B cell (primary cell): ENCODE results near the gene TTC28. TPM values are rescaled to one million over a fixed set of nuclear protein-coding genes. Genes with fewer than 3 reads are reported as not detected.

ENCODE experiments used
- ATAC-seq: fragments of 200-7000 bp; cut with Tn5 transposase; one replicate; pipeline ENCODE4 v1.10.0; 2021; ENCODE audit warnings: low read depth, mild to moderate bottlenecking, moderate number of reproducible peaks, moderate library complexity
- CTCF ChIA-PET: fragments of 350-600 bp; sonication (Branson Sonifier 250); formaldehyde crosslinking; loops from one replicate; lab custom pipeline; 2021; ENCODE audit warnings: antibody characterized with exemption, inconsistent platforms; lab: Charles Lee
- POLR2A ChIA-PET: fragments of 350-600 bp; sonication (Branson Sonifier 250); formaldehyde crosslinking; loops from one replicate; lab custom pipeline; 2021; ENCODE audit warnings: antibody characterized with exemption; lab: Charles Lee
- DNase-seq: peaks from one replicate; pipeline ENCODE4 v3.0.0; 2013
- H2AFZ ChIP-seq: 2 replicates; pipeline ENCODE4 v1.6.1; 2012; ENCODE audit warnings: mild to moderate bottlenecking, low read depth, low read length; ENCODE audit not compliant: insufficient read depth, poor library complexity, severe bottlenecking
- H3K27ac ChIP-seq, 2 donors: 1 replicate in 1 of 2; 2 replicates in 1 of 2; pipeline ENCODE4 v1.5.1; 2012 to 2013; ENCODE audit warnings: low read length in 2 of 2, mild to moderate bottlenecking in 2 of 2, moderate library complexity in 1 of 2
- H3K27me3 ChIP-seq, 4 experiments: fragments of 200-600 bp in 1 of 4; sonication (generic) in 1 of 4; replicated peaks in 1 of 4; 1 replicate in 2 of 4; 2 replicates in 2 of 4; pipeline versions ENCODE4 v1.6.1 to v1.7.0; 2013 to 2016; ENCODE audit warnings: low read length in 3 of 4, mild to moderate bottlenecking in 2 of 4, mixed read lengths in 1 of 4, moderate library complexity in 1 of 4; ENCODE audit not compliant: insufficient read depth in 4 of 4, control insufficient read depth in 3 of 4; ENCODE audit errors: control extremely low read depth in 1 of 4
- H3K36me3 ChIP-seq, 2 experiments: replicated peaks in 1 of 2; 1 replicate in 1 of 2; 2 replicates in 1 of 2; pipeline versions ENCODE4 v1.6.1 to v1.7.1; 2013; ENCODE audit warnings: low read length in 1 of 2; ENCODE audit not compliant: insufficient read depth in 2 of 2, control insufficient read depth in 1 of 2; ENCODE audit errors: control extremely low read depth in 1 of 2, extremely low read depth in 1 of 2
- H3K4me1 ChIP-seq, 2 donors: fragments of 200-600 bp in 1 of 2; sonication (generic) in 1 of 2; 1 replicate in 1 of 2; 2 replicates in 1 of 2; pipeline versions ENCODE4 v1.5.1 to v1.6.1; 2013 to 2017; ENCODE audit warnings: low read length in 2 of 2; ENCODE audit not compliant: control insufficient read depth in 2 of 2, insufficient read depth in 2 of 2
- H3K4me2 ChIP-seq: replicated peaks from 2 replicates; pipeline ENCODE3; 2012; ENCODE audit warnings: mild to moderate bottlenecking, low read depth, low read length; ENCODE audit not compliant: poor library complexity, severe bottlenecking
- H3K4me3 ChIP-seq, 5 experiments: fragments of 200-600 bp in 1 of 5; sonication (generic) in 1 of 5; 1 replicate in 3 of 5; 2 replicates in 2 of 5; pipeline versions ENCODE4 v1.5.1 to v1.7.0; 2011 to 2016; ENCODE audit warnings: low read length in 4 of 5, mild to moderate bottlenecking in 4 of 5, low read depth in 2 of 5, control low read depth in 1 of 5, moderate library complexity in 1 of 5; ENCODE audit not compliant: insufficient read depth in 1 of 5; ENCODE audit errors: control extremely low read depth in 1 of 5, extremely low read depth in 1 of 5
- H3K79me2 ChIP-seq: fragments of 200-600 bp; sonication (generic); one replicate; pipeline ENCODE4 v1.6.0; 2016; ENCODE audit warnings: low read length; ENCODE audit not compliant: control insufficient read depth, insufficient read depth
- H3K9ac ChIP-seq: fragments of 200-600 bp; sonication (generic); 2 replicates; pipeline ENCODE4 v1.6.1; 2017; ENCODE audit warnings: mild to moderate bottlenecking, low read length, moderate library complexity
- H3K9me3 ChIP-seq, 3 donors: one replicate each; pipeline versions ENCODE4 v1.6.1 to v1.7.1; 2013; ENCODE audit warnings: low read length in 2 of 3; ENCODE audit not compliant: control insufficient read depth in 2 of 3, insufficient read depth in 1 of 3; ENCODE audit errors: control extremely low read depth in 1 of 3
- H4K20me1 ChIP-seq: 2 replicates; pipeline ENCODE4 v1.6.0; 2012; ENCODE audit warnings: mild to moderate bottlenecking, low read length; ENCODE audit not compliant: insufficient read depth, control insufficient read depth, poor library complexity, severe bottlenecking
- H3K27ac Mint-ChIP-seq: one replicate; pipeline ENCODE4 v1.8.0; 2021; ENCODE audit warnings: mixed read lengths
- H3K27me3 Mint-ChIP-seq: one replicate; pipeline ENCODE4 v1.8.0; 2021; ENCODE audit warnings: mixed read lengths
- H3K4me1 Mint-ChIP-seq: one replicate; pipeline ENCODE4 v1.8.0; 2021; ENCODE audit warnings: mixed read lengths
- H3K4me3 Mint-ChIP-seq: one replicate; pipeline ENCODE4 v1.8.0; 2021; ENCODE audit warnings: mixed read lengths
- H3K9me3 Mint-ChIP-seq: one replicate; pipeline ENCODE4 v1.8.0; 2022; ENCODE audit warnings: mixed read lengths; ENCODE audit not compliant: insufficient read depth
- CTCF ChIP-seq: fragments of 200-600 bp; IDR thresholded peaks from one replicate; pipeline ENCODE4 v1.8.0; 2022; ENCODE audit warnings: antibody characterized with exemption, mild to moderate bottlenecking
- EZH2 ChIP-seq: IDR thresholded peaks from 2 replicates; pipeline ENCODE4 v1.6.1; 2012; ENCODE audit warnings: borderline replicate concordance, low read depth, mild to moderate bottlenecking, moderate library complexity, low read length; ENCODE audit not compliant: insufficient read depth, poor library complexity, severe bottlenecking
- WGBS: methylation state at CpG from one replicate; pipeline ENCODE4 v1.1.5; 2013; ENCODE audit warnings: missing lambda C conversion rate; ENCODE audit not compliant: insufficient coverage; 5-methylcytosine and 5-hydroxymethylcytosine counted together
- intact Hi-C: fragments of 100-400 bp; cut with micrococcal nuclease; formaldehyde crosslinking; loops from one replicate; pipeline ENCODE4 v1.10.0; 2022
- polyA plus RNA-seq: library from polyadenylated mRNA; depleted of rRNA; stranded (reverse); fragments of >200 nt; gene quantifications from 2 replicates; pipeline ENCODE4 v1.2.3, GENCODE V29; 2012
- total RNA-seq, 2 donors: library from RNA; stranded (reverse); fragments of 120-200 nt in 1 of 2; gene quantifications; 1 replicate in 1 of 2; 2 replicates in 1 of 2; pipeline versions ENCODE4 v1.2.3 to v1.2.4, GENCODE V29; 2013 to 2022

TTC28 gene
- total and polyA plus RNA-seq, 2 donors (not counting 1 experiment from before 2014, with no cell fraction given) = 4.5 to 7.3 TPM

GRCh38 chr22:27986937-27987336 lies 692.7 kb downstream of the TTC28 start:
- no CpG with 5 or more reads among the region's 5 CpGs for WGBS
- Mint-ChIP-seq H3K4me3 (no peak overlapping the region), H3K4me1 (peaks cover 3% of the 10 kb centered on the region), H3K9me3 (no peaks in the 10 kb centered on the region), H3K27me3 (no peaks in the 10 kb centered on the region), H3K27ac (no peak overlapping the region)
- Histone ChIP-seq H3K27me3 (no peaks in the 10 kb centered on the region), H2AFZ (no peak overlapping the region), H3K79me2 (no peaks in the 10 kb centered on the region), H3K9ac (no peak overlapping the region), H3K36me3 (no peaks in the 10 kb centered on the region), H3K4me2 (no peak overlapping the region), H3K4me1 (peaks cover 0 to 2% of the 10 kb centered on the region in 2 donors), H3K27ac (no peak overlapping the region), H3K4me3 (no peak overlapping the region), H3K9me3 (no peaks in the 10 kb centered on the region), H4K20me1 (no peaks in the 10 kb centered on the region)
- ChIA-PET POLR2A (no interaction called here), CTCF (no interaction called here)
- TF ChIP-seq CTCF (no peak), EZH2 (no peak)
- intact Hi-C loops = no loop called here
- DNase-seq (no peak), ATAC-seq (no peak)

DNA sequence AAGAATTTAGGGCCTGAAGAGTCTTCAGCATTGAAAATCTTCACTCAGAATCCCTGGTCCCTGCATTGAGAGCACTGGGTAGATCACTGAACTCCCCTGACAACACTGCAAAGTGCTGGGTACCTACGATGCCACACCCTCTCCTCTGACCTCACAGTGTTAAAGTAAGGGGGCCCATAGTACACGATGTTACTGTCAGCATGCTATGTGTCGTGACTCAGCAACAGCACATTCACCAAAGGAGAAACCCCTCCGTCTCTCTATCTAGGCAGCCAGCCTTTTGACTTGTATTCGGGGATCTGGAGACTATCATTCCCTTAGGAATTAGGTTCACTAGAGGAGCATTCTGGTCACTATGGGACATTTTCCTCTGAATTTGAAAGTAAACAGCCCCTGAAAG lies 693.2 kb downstream of the TTC28 start:
- no peak overlapping the region for H3K4me3 Mint-ChIP-seq
- Histone ChIP-seq H3K79me2 (no peaks in the 10 kb centered on the region), H3K9ac (no peak overlapping the region), H2AFZ (no peak overlapping the region), H3K27ac (no peak overlapping the region), H3K27me3 (no peaks in the 10 kb centered on the region), H4K20me1 (no peaks in the 10 kb centered on the region), H3K4me1 (peaks cover 0 to 2% of the 10 kb centered on the region in 2 donors), H3K4me2 (no peak overlapping the region), H3K4me3 (no peak overlapping the region), H3K36me3 (no peaks in the 10 kb centered on the region), H3K9me3 (no peaks in the 10 kb centered on the region)
- DNase-seq = no peak
- H3K27ac Mint-ChIP-seq = no peak overlapping the region
- no peaks in the 10 kb centered on the region for H3K27me3 Mint-ChIP-seq
- WGBS = 100% methylated on average over 3 of the region's 5 CpGs
- H3K9me3 Mint-ChIP-seq = no peaks in the 10 kb centered on the region
- ChIA-PET CTCF (no interaction called here), POLR2A (no interaction called here)
- ATAC-seq = no peak
- intact Hi-C loops = no loop called here
- H3K4me1 Mint-ChIP-seq = no peaks in the 10 kb centered on the region
- TF ChIP-seq CTCF (no peak), EZH2 (no peak)
